HTERT RPE-1 (cell line): Measurements from ENCODE around the gene C1orf210.

ENCODE experiments used
- in situ Hi-C: fragments of 300-500 bp; cut with MboI; formaldehyde crosslinking; loops from 4 replicates; pipeline ENCODE4 v1.14.3; 2020; ENCODE audit warnings: low sequenced_read_pairs

The C1orf210 gene

GRCh38 chr1:43285269-43285990, at the start of gene C1orf210:
Gene C1orf210, minus strand, starts transcription at chr1:43285581. Its CDS starts 2,311 bp downstream, at chr1:43283270.
- in situ Hi-C loops = no loop called here

GRCh38 chr1:43334453-43335205, 49.2 kb upstream of the C1orf210 start:
- in situ Hi-C loops = no loop called here

DNA sequence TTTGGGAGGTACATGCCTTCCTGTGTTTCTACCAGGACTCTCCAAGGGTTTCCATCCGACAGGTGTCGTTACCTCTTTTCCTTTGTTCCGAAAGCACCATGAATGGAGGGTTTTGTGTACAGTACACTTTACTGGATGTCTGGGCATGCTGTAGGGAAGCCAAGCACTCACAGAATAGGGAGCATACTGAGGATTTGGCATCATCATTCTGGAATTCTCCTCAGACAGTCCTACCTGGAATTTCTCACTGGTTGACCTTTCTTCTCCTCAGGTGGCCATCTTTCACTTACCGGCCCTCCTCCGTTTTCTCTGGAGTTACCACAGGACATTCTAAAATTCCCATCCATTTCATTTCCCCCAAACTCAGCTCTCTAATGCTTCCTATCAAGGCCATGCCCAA, 46.3 kb upstream of the C1orf210 start:
- in situ Hi-C loops = no loop called here

GRCh38 chr1:43329995-43330751, 44.8 kb upstream of the C1orf210 start:
- in situ Hi-C loops = no loop called here

DNA sequence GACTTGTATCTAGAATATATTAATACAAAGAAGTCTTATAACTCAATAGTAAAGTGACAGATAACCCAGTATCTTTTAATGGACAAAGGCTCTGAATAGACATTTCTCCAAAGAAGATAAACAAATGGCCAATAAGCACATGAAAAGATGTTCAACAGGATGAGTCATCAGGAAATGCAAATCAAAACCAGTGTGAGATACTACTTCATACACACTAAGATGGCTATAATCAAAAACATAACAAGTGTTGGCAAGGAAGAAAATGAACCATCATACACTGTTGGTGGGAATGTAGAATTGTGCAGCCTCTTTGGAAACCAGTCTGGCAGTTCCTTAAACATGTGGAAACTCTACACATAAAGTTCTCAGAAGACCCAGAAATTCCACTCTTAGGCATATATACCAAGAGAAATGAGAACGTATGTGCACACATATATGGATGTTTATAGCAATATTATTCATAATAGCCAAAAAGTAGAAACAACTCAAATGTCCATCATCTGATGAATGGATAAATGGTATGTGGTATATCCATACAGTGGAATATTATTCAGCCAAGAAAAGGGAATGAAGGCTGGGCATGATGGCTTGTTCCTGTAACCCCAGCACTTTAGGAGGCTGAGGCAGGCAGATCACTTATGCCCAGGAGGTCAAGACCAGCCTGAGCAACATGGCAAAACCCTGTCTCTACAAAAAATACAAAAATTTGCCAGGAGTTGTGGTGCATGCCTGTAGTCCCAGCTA, 42.3 kb upstream of the C1orf210 start:
- in situ Hi-C loops = no loop called here

DNA sequence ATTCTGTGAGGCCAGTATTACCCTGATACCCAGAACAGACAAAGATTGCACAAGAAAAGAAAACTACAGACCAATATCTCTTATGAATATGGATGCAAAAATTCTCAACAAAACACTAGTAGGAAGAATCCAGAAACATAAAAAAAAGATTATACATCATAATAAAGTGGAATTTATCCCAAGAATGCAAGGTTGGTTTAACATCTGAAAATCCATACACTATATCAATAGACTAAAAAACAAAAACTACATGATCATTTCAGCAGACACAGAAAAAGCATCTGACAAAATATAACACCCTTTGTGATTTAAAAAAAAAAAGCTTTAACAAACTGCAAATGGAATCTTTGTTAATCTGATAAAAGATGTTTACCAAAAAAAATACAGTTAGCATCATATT, 40.0 kb upstream of the C1orf210 start:
- in situ Hi-C loops = no loop called here

DNA sequence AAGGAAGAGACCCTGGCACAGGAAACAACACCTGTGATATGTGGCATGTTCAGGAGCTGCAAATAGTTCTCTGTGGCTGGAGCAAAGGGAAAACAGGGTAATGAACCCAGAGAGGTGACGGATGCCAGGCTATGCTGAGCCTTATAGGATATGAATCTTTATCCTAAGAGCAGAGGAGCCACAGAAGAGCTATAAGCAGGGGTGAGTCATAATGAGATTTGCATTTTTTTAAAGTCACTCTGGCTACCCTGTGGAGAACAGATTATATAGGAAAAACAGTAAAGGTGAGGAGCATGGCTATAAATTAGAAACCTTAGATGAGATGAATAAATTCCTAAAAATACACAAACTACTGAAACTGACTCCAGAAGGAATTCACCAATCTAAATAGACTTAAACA, 39.4 kb upstream of the C1orf210 start:
- in situ Hi-C loops = no loop called here

- in situ Hi-C loops = no loop called here
Measured at GRCh38 chr1:43322506-43322905, 37.1 kb upstream of the C1orf210 start.

DNA sequence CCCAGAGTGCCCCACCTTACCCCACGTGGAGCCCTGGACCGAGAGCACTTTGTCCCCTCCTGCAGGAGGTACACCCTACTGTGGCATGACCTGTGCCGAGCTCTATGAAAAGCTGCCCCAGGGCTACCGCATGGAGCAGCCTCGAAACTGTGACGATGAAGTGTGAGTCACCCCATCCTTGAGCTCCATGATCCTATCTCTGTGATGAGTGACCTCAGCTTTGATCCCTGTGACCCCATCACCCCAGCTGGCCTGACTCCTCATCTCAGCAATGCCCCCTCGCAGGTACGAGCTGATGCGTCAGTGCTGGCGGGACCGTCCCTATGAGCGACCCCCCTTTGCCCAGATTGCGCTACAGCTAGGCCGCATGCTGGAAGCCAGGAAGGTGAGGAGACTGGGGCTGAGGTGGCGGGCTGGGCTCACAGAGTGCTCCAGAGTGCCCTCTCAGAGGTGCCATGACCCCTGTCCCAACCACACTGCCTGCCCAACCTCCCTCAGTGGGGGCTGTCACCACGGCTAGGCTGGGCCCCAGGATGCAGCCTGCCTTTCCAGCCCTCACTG, 36.0 kb upstream of the C1orf210 start:
- in situ Hi-C loops = no loop called here

DNA sequence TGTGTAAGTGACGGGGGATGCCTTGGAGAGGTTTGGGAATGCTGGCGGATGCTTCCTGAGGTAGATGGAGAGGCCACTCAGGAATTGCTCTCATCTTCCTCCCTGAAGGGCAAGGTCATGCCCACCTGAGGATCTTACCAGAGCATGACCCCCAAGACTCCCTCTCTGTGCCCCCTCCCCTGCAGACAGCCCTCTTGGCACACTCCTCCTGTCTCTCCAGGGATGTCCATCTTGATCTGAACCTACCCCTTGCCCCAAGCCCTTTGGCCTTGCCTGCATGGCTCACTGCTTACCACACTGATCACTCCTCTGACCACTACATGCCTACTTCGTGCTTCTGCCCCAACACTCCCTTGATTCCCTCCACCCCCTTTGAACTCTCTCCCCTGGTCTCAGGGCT, 34.4 kb upstream of the C1orf210 start:
- in situ Hi-C loops = no loop called here

DNA sequence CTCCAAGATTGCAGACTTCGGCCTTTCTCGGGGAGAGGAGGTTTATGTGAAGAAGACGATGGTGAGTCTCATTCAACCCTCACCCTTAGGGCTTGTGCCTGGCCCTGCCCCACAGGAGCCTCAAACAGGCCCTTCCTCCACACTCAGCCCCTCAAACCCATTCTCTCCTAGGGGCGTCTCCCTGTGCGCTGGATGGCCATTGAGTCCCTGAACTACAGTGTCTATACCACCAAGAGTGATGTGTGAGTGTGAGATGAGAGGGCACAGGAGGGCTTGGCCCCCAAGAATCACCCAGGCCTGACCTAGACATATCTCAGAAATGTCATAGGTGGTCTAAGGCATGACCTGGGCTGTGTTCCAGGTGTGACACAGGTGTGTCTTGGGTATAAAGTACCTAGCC, 33.9 kb upstream of the C1orf210 start:
- in situ Hi-C loops = no loop called here

GRCh38 chr1:43318831-43319230, 33.5 kb upstream of the C1orf210 start:
- in situ Hi-C loops = no loop called here

DNA sequence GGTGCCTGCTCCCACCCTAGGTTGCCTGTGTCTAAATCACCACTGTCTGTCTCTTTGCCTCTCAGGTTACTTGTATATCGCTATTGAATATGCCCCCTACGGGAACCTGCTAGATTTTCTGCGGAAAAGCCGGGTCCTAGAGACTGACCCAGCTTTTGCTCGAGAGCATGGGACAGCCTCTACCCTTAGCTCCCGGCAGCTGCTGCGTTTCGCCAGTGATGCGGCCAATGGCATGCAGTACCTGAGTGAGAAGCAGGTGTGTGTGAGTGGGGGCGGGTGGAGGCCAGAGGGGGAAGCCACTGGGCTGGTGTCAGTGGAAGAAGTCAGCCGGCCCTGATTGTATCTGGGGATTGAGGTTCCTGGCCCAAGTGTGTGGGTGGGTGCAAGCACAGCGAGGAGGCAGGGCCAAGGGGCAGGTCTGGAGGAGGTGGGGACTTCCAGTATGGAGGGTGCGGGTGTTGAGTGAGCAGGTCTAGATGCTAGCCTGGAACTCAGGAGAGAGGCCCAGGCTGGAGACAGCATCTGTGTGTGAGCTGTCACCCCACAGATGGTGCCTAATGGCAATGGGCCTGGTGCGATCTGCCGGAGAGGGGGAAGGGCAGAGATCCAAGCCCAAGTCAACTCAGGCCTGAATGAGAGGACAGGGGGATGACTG, 32.6 kb upstream of the C1orf210 start:
- in situ Hi-C loops = no loop called here

- in situ Hi-C loops = no loop called here
Measured at GRCh38 chr1:43316738-43317520, 31.5 kb upstream of the C1orf210 start.

DNA sequence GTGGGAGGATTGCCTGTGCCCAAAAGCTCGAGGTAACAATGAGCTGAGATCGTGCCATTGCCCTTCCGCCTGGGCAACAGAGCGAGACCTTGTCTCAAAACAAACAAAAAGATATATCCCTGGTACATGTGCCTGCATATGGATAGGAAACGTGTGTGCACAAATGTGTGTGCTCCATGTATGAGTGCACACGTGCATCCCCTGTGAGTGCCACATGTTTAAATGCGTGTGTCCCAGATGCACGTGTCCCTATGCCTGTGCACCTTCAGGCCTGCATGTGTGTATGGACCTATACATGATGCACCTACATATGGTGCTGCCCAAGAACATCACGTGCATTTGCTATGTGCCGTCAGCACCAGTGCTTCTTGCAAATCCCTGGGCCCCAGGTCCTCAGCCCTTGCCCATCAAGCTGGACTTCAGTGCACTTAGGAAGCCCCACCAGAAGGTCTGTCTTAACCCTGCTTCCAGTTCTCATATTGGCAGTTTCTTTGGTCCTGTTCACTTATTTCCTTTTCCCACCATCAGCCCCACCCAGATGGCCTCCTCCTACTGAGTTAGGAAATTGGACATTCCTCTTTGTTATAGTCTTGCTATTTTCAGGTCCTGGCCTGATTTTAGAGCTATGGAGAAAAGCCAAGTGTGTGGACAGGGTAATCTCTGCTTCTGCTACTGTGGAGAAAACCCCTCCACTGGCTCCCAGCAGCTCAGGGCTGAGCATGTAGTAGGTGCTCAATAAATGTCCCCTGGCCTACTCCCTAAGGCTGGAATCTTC, 30.8 kb upstream of the C1orf210 start:
- in situ Hi-C loops = no loop called here

- in situ Hi-C loops = no loop called here
Measured at GRCh38 chr1:43315481-43315880, 30.1 kb upstream of the C1orf210 start.

GRCh38 chr1:43314233-43314632, 28.9 kb upstream of the C1orf210 start:
- in situ Hi-C loops = no loop called here

DNA sequence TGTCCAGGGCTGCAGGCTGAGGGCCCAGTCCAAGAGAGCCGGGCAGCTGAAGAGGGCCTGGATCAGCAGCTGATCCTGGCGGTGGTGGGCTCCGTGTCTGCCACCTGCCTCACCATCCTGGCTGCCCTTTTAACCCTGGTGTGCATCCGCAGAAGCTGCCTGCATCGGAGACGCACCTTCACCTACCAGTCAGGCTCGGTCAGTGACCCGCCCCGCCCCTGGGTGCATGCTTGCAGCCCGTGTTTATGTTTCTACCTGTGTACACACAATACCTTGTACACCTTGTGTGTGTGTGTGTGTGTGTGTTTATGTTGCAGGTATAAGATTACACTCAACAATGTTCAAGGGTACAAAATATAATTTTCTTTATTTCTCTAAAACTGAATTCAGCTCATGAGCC, 28.4 kb upstream of the C1orf210 start:
- in situ Hi-C loops = no loop called here
